GM06990 (cell line): ENCODE measurements around the gene AFF3.
A peak's percentile ranks its signal among the peaks of the same experiment; 100 is the strongest.

ENCODE experiments used
- DNase-seq: peaks from one replicate; pipeline ENCODE4 v3.0.0-alpha.2; 2011; ENCODE audit not compliant: insufficient read length; ENCODE audit errors: extremely low read depth
- H3K27me3 ChIP-seq: replicated peaks from 2 replicates; pipeline ENCODE4 v1.6.0; 2011; ENCODE audit warnings: low read length; ENCODE audit not compliant: control insufficient read depth, insufficient read depth
- H3K36me3 ChIP-seq: 2 replicates; pipeline ENCODE4 v1.5.1; 2011; ENCODE audit warnings: low read length; ENCODE audit not compliant: control insufficient read depth, insufficient read depth
- H3K4me3 ChIP-seq: replicated peaks from 2 replicates; pipeline ENCODE4 v1.5.1; 2011; ENCODE audit warnings: low read depth, mild to moderate bottlenecking, control low read depth, low read length
- CTCF ChIP-seq: IDR thresholded peaks from 2 replicates; pipeline ENCODE4 v1.5.1; 2011; ENCODE audit warnings: low read length, control low read depth, mild to moderate bottlenecking, inconsistent platforms; ENCODE audit not compliant: insufficient read depth, poor library complexity, severe bottlenecking

The AFF3 gene

GRCh38 chr2:100064592-100065428, 77.6 kb downstream of the AFF3 start:
- Histone ChIP-seq H3K27me3 (no peaks in the 10 kb centered on the region), H3K36me3 (no peaks in the 10 kb centered on the region), H3K4me3 (no peak overlapping the region)
- DNase-seq: peak; percentile 56
- no peak for TF ChIP-seq CTCF

- peak; percentile 39 for DNase-seq
- no peak for TF ChIP-seq CTCF
- Histone ChIP-seq H3K27me3 (no peaks in the 10 kb centered on the region), H3K36me3 (no peaks in the 10 kb centered on the region), H3K4me3 (no peak overlapping the region)
Measured at GRCh38 chr2:100064165-100064564, 78.2 kb downstream of the AFF3 start.

GRCh38 chr2:100063459-100063953, 78.9 kb downstream of the AFF3 start:
- no peak for DNase-seq
- Histone ChIP-seq H3K27me3 (no peaks in the 10 kb centered on the region), H3K4me3 (no peak overlapping the region), H3K36me3 (no peaks in the 10 kb centered on the region)
- no peak for TF ChIP-seq CTCF

- H3K27me3 ChIP-seq: no peaks in the 10 kb centered on the region
- H3K4me3 ChIP-seq: no peak overlapping the region
- no peak for TF ChIP-seq CTCF
- no peak for DNase-seq
- H3K36me3 ChIP-seq: no peaks in the 10 kb centered on the region
Measured at GRCh38 chr2:100062336-100062735, 80.1 kb downstream of the AFF3 start.

GRCh38 chr2:100060875-100061274, 81.5 kb downstream of the AFF3 start:
- no peak for TF ChIP-seq CTCF
- Histone ChIP-seq H3K36me3 (no peaks in the 10 kb centered on the region), H3K4me3 (no peak overlapping the region), H3K27me3 (no peaks in the 10 kb centered on the region)
- peak; percentile 49 for DNase-seq
